ENCODE measurements around the gene CLIP2. TPM values are rescaled to one million over a fixed set of nuclear protein-coding genes. Genes with fewer than 3 reads are reported as not detected.

The CLIP2 gene
- total RNA-seq, 4 donors from 2014 or later, result 84.5 to 157 (median 111) TPM

GRCh38 chr7:74291535-74291934 lies 2.3 kb downstream of the CLIP2 start:
- TF ChIP-seq EP300 (IDR thresholded peaks at IDR 0.05; ENCODE audit: low read depth) (no peak), POLR2AphosphoS5 (IDR thresholded peaks at IDR 0.05) (no peak)
- WGBS, 2 donors (ENCODE audit: low coverage in 1 of 2), result 70% methylated on average over 5 of the region's 5 CpGs; no CpG with 5 or more reads in 1 of the 2 donors
- Histone ChIP-seq H3K9me3 (no peaks in the 10 kb centered on the region), H3K4me3 (peak overlapping the region in 2 of 4 donors; percentile 63 to 93), H3K36me3 (no peaks in the 10 kb centered on the region), H3K4me1 (peaks cover 30 to 80% (median 74%) of the 10 kb centered on the region in 4 donors), H3K27me3 (no peaks in the 10 kb centered on the region), H3K27ac (peak overlapping the region; percentile 87 to 94 (median 91))
- no peak for DNase-seq
- intact Hi-C loops (cut with DNase I; ENCODE audit: low total_unique reads) (loop anchor here (10.0 kb wide), 1 partner anchor 103 kb away; no protein-coding TSS in a partner anchor), in situ Hi-C loops (cut with MboI; ENCODE audit: low pct_ligation_motif_present in 1 of 4, low pct_unique_long_range_greater_than_20kb in 1 of 4, low sequenced_read_pairs in 3 of 4) (no loop called here)

- Histone ChIP-seq H3K4me1 (peaks cover 25 to 65% (median 63%) of the 10 kb centered on the region in 4 donors), H3K27me3 (no peaks in the 10 kb centered on the region), H3K27ac (peak overlapping the region; percentile 87 to 94 (median 91)), H3K36me3 (no peaks in the 10 kb centered on the region), H3K4me3 (peak overlapping the region in 2 of 4 donors; percentile 16 to 36), H3K9me3 (no peaks in the 10 kb centered on the region)
- TF ChIP-seq POLR2AphosphoS5 (IDR thresholded peaks at IDR 0.05), result peak; percentile 60 to 86 (median 76)
- TF ChIP-seq, protein P1, sequence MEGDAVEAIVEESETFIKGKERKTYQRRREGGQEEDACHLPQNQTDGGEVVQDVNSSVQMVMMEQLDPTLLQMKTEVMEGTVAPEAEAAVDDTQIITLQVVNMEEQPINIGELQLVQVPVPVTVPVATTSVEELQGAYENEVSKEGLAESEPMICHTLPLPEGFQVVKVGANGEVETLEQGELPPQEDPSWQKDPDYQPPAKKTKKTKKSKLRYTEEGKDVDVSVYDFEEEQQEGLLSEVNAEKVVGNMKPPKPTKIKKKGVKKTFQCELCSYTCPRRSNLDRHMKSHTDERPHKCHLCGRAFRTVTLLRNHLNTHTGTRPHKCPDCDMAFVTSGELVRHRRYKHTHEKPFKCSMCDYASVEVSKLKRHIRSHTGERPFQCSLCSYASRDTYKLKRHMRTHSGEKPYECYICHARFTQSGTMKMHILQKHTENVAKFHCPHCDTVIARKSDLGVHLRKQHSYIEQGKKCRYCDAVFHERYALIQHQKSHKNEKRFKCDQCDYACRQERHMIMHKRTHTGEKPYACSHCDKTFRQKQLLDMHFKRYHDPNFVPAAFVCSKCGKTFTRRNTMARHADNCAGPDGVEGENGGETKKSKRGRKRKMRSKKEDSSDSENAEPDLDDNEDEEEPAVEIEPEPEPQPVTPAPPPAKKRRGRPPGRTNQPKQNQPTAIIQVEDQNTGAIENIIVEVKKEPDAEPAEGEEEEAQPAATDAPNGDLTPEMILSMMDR (IDR thresholded peaks at IDR 0.05), result no peak
- peak; percentile 45 for TF ChIP-seq POLR2A (IDR thresholded peaks at IDR 0.05)
- TF ChIP-seq EP300 (IDR thresholded peaks at IDR 0.05; ENCODE audit: low read depth), result no peak
- WGBS, 2 donors (ENCODE audit: low coverage in 1 of 2), result 53% methylated on average over 18 of the region's 18 CpGs; no CpG with 5 or more reads in 1 of the 2 donors
- intact Hi-C loops (cut with DNase I; ENCODE audit: low total_unique reads) (loop anchor here (10.0 kb wide), 1 partner anchor 102 kb away; no protein-coding TSS in a partner anchor), in situ Hi-C loops (cut with MboI; ENCODE audit: low pct_ligation_motif_present in 1 of 4, low pct_unique_long_range_greater_than_20kb in 1 of 4, low sequenced_read_pairs in 3 of 4) (no loop called here)
- peak; percentile 87 for DNase-seq
These were observed 3.8 kb downstream of the CLIP2 start for GRCh38 chr7:74292757-74293576.

DNA sequence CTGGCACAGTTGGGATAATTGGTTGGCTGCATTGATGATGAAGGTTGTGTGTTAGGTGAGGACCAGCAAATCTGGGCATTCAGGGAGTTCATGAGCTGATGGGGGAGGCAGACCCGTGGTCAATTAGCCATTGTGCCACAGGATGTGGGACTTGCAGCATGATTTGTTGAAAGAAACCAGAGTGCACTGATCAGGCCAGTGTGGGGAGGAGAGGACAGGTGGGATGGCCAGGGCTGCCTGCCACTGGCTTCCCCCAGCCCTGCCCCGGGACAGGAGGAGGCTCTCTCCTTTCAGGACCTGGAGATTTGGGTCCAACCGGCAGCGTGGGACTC lies 4.3 kb downstream of the CLIP2 start:
- in situ Hi-C loops (cut with MboI; ENCODE audit: low pct_ligation_motif_present in 1 of 4, low pct_unique_long_range_greater_than_20kb in 1 of 4, low sequenced_read_pairs in 3 of 4), result no loop called here
- no peaks in the 10 kb centered on the region for H3K36me3 ChIP-seq
- H3K4me3 ChIP-seq, result peak overlapping the region in 2 of 4 donors; percentile 16 to 36
- no peak for DNase-seq
- peak overlapping the region; percentile 87 to 94 (median 91) for H3K27ac ChIP-seq
- TF ChIP-seq EP300 (IDR thresholded peaks at IDR 0.05; ENCODE audit: low read depth) (no peak), POLR2A (IDR thresholded peaks at IDR 0.05) (no peak), POLR2AphosphoS5 (IDR thresholded peaks at IDR 0.05) (no peak)
- TF ChIP-seq, protein P1 (IDR thresholded peaks at IDR 0.05), result no peak
- 25 to 47% methylated on average over 1 to 4 of the region's 4 CpGs for WGBS, 2 donors (ENCODE audit: low coverage in 1 of 2)
- H3K27me3 ChIP-seq, result no peaks in the 10 kb centered on the region
- intact Hi-C loops (cut with DNase I; ENCODE audit: low total_unique reads), result loop anchor here (10.0 kb wide), 1 partner anchor 101 kb away; no protein-coding TSS in a partner anchor
- H3K4me1 ChIP-seq, result peaks cover 25 to 61% (median 57%) of the 10 kb centered on the region in 4 donors
- no peaks in the 10 kb centered on the region for H3K9me3 ChIP-seq

GRCh38 chr7:74294191-74294998 lies 5.2 kb downstream of the CLIP2 start:
- H3K27me3 ChIP-seq, result no peaks in the 10 kb centered on the region
- intact Hi-C loops (cut with DNase I; ENCODE audit: low total_unique reads), result loop anchor here (10.0 kb wide), 1 partner anchor 100 kb away; no protein-coding TSS in a partner anchor
- WGBS, 2 donors (ENCODE audit: low coverage in 1 of 2), result 55% methylated on average over 17 of the region's 17 CpGs; no CpG with 5 or more reads in 1 of the 2 donors
- peak overlapping the region; percentile 87 to 94 (median 91) for H3K27ac ChIP-seq
- peaks cover 25 to 61% (median 52%) of the 10 kb centered on the region in 4 donors for H3K4me1 ChIP-seq
- no peaks in the 10 kb centered on the region for H3K36me3 ChIP-seq
- no peak overlapping the region for H3K4me3 ChIP-seq
- in situ Hi-C loops (cut with MboI; ENCODE audit: low pct_ligation_motif_present in 1 of 4, low pct_unique_long_range_greater_than_20kb in 1 of 4, low sequenced_read_pairs in 3 of 4), result no loop called here
- no peaks in the 10 kb centered on the region for H3K9me3 ChIP-seq
- TF ChIP-seq, protein P1 (IDR thresholded peaks at IDR 0.05), result no peak
- TF ChIP-seq POLR2AphosphoS5 (IDR thresholded peaks at IDR 0.05) (no peak), EP300 (IDR thresholded peaks at IDR 0.05; ENCODE audit: low read depth) (no peak), POLR2A (IDR thresholded peaks at IDR 0.05) (no peak)
- DNase-seq, result no peak

Data from transverse colon (tissue), 4 donors.